WTC11 (cell line): ENCODE data around the gene RIPPLY2. TPM values are rescaled to one million over a fixed set of nuclear protein-coding genes. Genes with fewer than 3 reads are reported as not detected.

Experiments used
- ATAC-seq: fragments of 200-7000 bp; cut with Tn5 transposase; 2 replicates; pipeline ENCODE4 v1.10.0; 2021; ENCODE audit warnings: mild to moderate bottlenecking, moderate library complexity
- CTCF ChIA-PET: fragments of 300-600 bp; sonication (Branson Sonifier 250); formaldehyde crosslinking; loops from one replicate; lab custom pipeline; 2021; ENCODE audit warnings: antibody characterized with exemption; lab: Charles Lee
- POLR2A ChIA-PET: fragments of 350-600 bp; sonication (Branson Sonifier 250); formaldehyde crosslinking; loops from one replicate; lab custom pipeline; 2021; ENCODE audit warnings: antibody characterized with exemption; lab: Charles Lee
- DNase-seq: peaks from one replicate; pipeline ENCODE4 v3.0.0; 2021; ENCODE audit warnings: low spot score
- H3K27ac Mint-ChIP-seq: 2 replicates; pipeline ENCODE4 v1.8.0; 2021; ENCODE audit warnings: mixed read lengths
- H3K27me3 Mint-ChIP-seq: 2 replicates; pipeline ENCODE4 v1.8.0; 2021; ENCODE audit warnings: low read depth, mild to moderate bottlenecking, moderate library complexity, mixed read lengths
- H3K36me3 Mint-ChIP-seq: 2 replicates; pipeline ENCODE4 v1.8.0; 2021; ENCODE audit warnings: mixed read lengths
- H3K4me1 Mint-ChIP-seq: 2 replicates; pipeline ENCODE4 v1.8.0; 2022; ENCODE audit warnings: mixed read lengths
- H3K4me3 Mint-ChIP-seq: 2 replicates; pipeline ENCODE4 v1.8.0; 2021; ENCODE audit warnings: mild to moderate bottlenecking, moderate library complexity, mixed read lengths
- H3K9me3 Mint-ChIP-seq: 2 replicates; pipeline ENCODE4 v1.8.0; 2021; ENCODE audit warnings: mixed read lengths
- CREB1 ChIP-seq: sonication (generic); formaldehyde crosslinking; IDR thresholded peaks from 2 replicates; pipeline ENCODE4 v1.8.0; 2023; ENCODE audit warnings: mild to moderate bottlenecking, missing genetic modification reagents
- ESRRA ChIP-seq: sonication (generic); formaldehyde crosslinking; IDR thresholded peaks from 2 replicates; pipeline ENCODE4 v1.8.1; 2022; ENCODE audit warnings: mild to moderate bottlenecking, missing genetic modification reagents, borderline replicate concordance
- ETV6 ChIP-seq: sonication (generic); formaldehyde crosslinking; IDR thresholded peaks from 2 replicates; pipeline ENCODE4 v1.8.1; 2022; ENCODE audit warnings: mild to moderate bottlenecking, missing genetic modification reagents
- FOXJ3 ChIP-seq: sonication (generic); formaldehyde crosslinking; IDR thresholded peaks from 2 replicates; pipeline ENCODE4 v1.9.0; 2021; ENCODE audit warnings: missing genetic modification reagents, mild to moderate bottlenecking, borderline replicate concordance
- FOXP4 ChIP-seq: sonication (generic); formaldehyde crosslinking; IDR thresholded peaks from 2 replicates; pipeline ENCODE4 v1.8.0; 2022; ENCODE audit warnings: mild to moderate bottlenecking, missing genetic modification reagents
- GRHL2 ChIP-seq: fragments of 250-450 bp; sonication (Bioruptor Pico); IDR thresholded peaks from 2 replicates; pipeline ENCODE4 v1.8.0; 2022; ENCODE audit warnings: mild to moderate bottlenecking, moderate library complexity; ENCODE audit not compliant: insufficient replicate concordance, severe bottlenecking
- MYBL2 ChIP-seq: sonication (generic); formaldehyde crosslinking; IDR thresholded peaks from 2 replicates; pipeline ENCODE4 v1.8.1; 2023; ENCODE audit warnings: mild to moderate bottlenecking, moderate library complexity, missing genetic modification reagents
- NFE2L1 ChIP-seq: sonication (generic); formaldehyde crosslinking; IDR thresholded peaks from 2 replicates; pipeline ENCODE4 v1.8.1; 2023; ENCODE audit warnings: missing genetic modification reagents
- RELA ChIP-seq: sonication (generic); formaldehyde crosslinking; IDR thresholded peaks from 2 replicates; pipeline ENCODE4 v1.8.1; 2022; ENCODE audit warnings: missing genetic modification reagents, mild to moderate bottlenecking, borderline replicate concordance
- RORB ChIP-seq: fragments of 250-450 bp; sonication (Bioruptor Pico); IDR thresholded peaks from 2 replicates; pipeline ENCODE4 v1.9.0; 2021; ENCODE audit warnings: mild to moderate bottlenecking
- SP1 ChIP-seq: sonication (generic); formaldehyde crosslinking; conservative IDR thresholded peaks from 2 replicates; pipeline ENCODE4 v1.8.1; 2022; ENCODE audit warnings: missing genetic modification reagents
- TEAD1 ChIP-seq: sonication (generic); formaldehyde crosslinking; IDR thresholded peaks from 2 replicates; pipeline ENCODE4 v1.8.0; 2022; ENCODE audit warnings: mild to moderate bottlenecking, missing genetic modification reagents
- USF1 ChIP-seq: sonication (generic); formaldehyde crosslinking; IDR thresholded peaks from 2 replicates; pipeline ENCODE4 v1.8.0; 2022; ENCODE audit warnings: mild to moderate bottlenecking, missing genetic modification reagents
- ZMAT4 ChIP-seq: fragments of 250-450 bp; sonication (Bioruptor Pico); IDR thresholded peaks from 2 replicates; pipeline ENCODE4 v1.9.0; 2021; ENCODE audit warnings: mild to moderate bottlenecking
- ZNF138 ChIP-seq: sonication (generic); formaldehyde crosslinking; conservative IDR thresholded peaks from 2 replicates; pipeline ENCODE4 v1.8.1; 2022; ENCODE audit warnings: mild to moderate bottlenecking, moderate library complexity, missing genetic modification reagents
- ZNF219 ChIP-seq: sonication (generic); formaldehyde crosslinking; IDR thresholded peaks from 2 replicates; pipeline ENCODE4 v1.8.0; 2023; ENCODE audit warnings: missing genetic modification reagents, mild to moderate bottlenecking, borderline replicate concordance
- ZNF263 ChIP-seq: sonication (generic); formaldehyde crosslinking; IDR thresholded peaks from 2 replicates; pipeline ENCODE4 v1.8.1; 2022; ENCODE audit warnings: low read depth, mild to moderate bottlenecking, moderate library complexity, missing genetic modification reagents
- ZNF396 ChIP-seq: fragments of 250-450 bp; sonication (Bioruptor Pico); IDR thresholded peaks from 2 replicates; pipeline ENCODE4 v1.8.0; 2021; ENCODE audit warnings: mild to moderate bottlenecking, moderate library complexity, borderline replicate concordance
- ZNF671 ChIP-seq: fragments of 250-450 bp; sonication (Bioruptor Pico); IDR thresholded peaks from 2 replicates; pipeline ENCODE4 v1.8.0; 2021; ENCODE audit warnings: mild to moderate bottlenecking
- total RNA-seq: library from RNA; stranded (reverse); gene quantifications from 3 replicates; pipeline ENCODE4 v1.2.3, GENCODE V29; 2021
- TF ChIP-seq, protein P1 (sequence below): sonication (generic); formaldehyde crosslinking; IDR thresholded peaks from 2 replicates; pipeline ENCODE4 v1.8.1; 2023; ENCODE audit warnings: mild to moderate bottlenecking, missing genetic modification reagents, moderate library complexity
- TF ChIP-seq, protein P2 (sequence below): sonication (generic); formaldehyde crosslinking; IDR thresholded peaks from 2 replicates; pipeline ENCODE4 v1.8.0; 2023; ENCODE audit warnings: missing genetic modification reagents
- TF ChIP-seq, protein P3 (sequence below): sonication (generic); formaldehyde crosslinking; IDR thresholded peaks from 2 replicates; pipeline ENCODE4 v1.8.1; 2022; ENCODE audit warnings: low read depth, mild to moderate bottlenecking, moderate library complexity, missing genetic modification reagents, borderline replicate concordance

Gene RIPPLY2
- total RNA-seq, 1 experiment from 2014 or later = 0.66 TPM

DNA sequence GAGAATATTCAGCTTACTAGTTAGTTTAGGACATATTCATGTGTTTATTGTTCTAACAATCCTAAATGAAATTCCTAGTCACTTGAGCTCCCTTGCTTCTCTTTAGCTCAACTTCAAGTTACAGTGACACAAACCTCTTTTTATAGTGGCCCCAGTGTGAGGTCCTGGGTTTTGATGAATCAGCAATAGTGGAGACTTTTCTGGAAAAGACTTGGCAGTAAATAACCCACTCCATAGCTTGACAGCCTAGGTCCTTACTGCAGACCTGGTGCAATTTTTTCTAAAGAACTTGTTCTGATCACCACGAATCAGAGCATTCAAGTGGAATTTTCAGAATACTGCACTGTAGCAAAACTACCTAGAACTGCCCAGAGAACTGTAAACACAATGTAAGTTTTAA lies 6.9 kb upstream of the RIPPLY2 start:
- Mint-ChIP-seq H3K9me3 (peaks cover 12% of the 10 kb centered on the region), H3K27me3 (peaks cover 11% of the 10 kb centered on the region), H3K27ac (no peak overlapping the region), H3K4me3 (no peak overlapping the region), H3K36me3 (peaks cover 7% of the 10 kb centered on the region), H3K4me1 (peaks cover 8% of the 10 kb centered on the region)
- ATAC-seq (no peak), DNase-seq (no peak)
- POLR2A ChIA-PET = no interaction called here
- CTCF ChIA-PET = interaction anchor here (1.6 kb wide), 1 partner anchor 231 kb away, joined by 7 read pairs; no protein-coding TSS in a partner anchor
- TF ChIP-seq MYBL2 (CRISPR knock-in tag) = no peak
- TF ChIP-seq RELA = no peak
- no peak for TF ChIP-seq ZNF263 (CRISPR knock-in tag)
- TF ChIP-seq, protein P1, sequence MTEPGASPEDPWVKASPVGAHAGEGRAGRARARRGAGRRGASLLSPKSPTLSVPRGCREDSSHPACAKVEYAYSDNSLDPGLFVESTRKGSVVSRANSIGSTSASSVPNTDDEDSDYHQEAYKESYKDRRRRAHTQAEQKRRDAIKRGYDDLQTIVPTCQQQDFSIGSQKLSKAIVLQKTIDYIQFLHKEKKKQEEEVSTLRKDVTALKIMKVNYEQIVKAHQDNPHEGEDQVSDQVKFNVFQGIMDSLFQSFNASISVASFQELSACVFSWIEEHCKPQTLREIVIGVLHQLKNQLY = no peak
- TF ChIP-seq, protein P2, sequence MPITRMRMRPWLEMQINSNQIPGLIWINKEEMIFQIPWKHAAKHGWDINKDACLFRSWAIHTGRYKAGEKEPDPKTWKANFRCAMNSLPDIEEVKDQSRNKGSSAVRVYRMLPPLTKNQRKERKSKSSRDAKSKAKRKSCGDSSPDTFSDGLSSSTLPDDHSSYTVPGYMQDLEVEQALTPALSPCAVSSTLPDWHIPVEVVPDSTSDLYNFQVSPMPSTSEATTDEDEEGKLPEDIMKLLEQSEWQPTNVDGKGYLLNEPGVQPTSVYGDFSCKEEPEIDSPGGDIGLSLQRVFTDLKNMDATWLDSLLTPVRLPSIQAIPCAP (CRISPR knock-in tag) = no peak
- TF ChIP-seq ZMAT4 (CRISPR knock-in tag) = no peak
- TF ChIP-seq ZNF671 (CRISPR knock-in tag) = no peak
- TF ChIP-seq, protein P3, sequence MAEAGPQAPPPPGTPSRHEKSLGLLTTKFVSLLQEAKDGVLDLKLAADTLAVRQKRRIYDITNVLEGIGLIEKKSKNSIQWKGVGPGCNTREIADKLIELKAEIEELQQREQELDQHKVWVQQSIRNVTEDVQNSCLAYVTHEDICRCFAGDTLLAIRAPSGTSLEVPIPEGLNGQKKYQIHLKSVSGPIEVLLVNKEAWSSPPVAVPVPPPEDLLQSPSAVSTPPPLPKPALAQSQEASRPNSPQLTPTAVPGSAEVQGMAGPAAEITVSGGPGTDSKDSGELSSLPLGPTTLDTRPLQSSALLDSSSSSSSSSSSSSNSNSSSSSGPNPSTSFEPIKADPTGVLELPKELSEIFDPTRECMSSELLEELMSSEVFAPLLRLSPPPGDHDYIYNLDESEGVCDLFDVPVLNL (CRISPR knock-in tag) = no peak
- TF ChIP-seq ZNF396 (CRISPR knock-in tag) = no peak
- no peak for TF ChIP-seq ZNF219 (CRISPR knock-in tag)
- TF ChIP-seq ZNF138 (CRISPR knock-in tag) = no peak
- TF ChIP-seq TEAD1 (CRISPR knock-in tag) = no peak
- no peak for TF ChIP-seq FOXP4 (CRISPR knock-in tag)
- TF ChIP-seq RORB (CRISPR knock-in tag) = no peak

- peaks cover 8% of the 10 kb centered on the region for H3K4me1 Mint-ChIP-seq
- CTCF ChIA-PET = no interaction called here
Observed at GRCh38 chr6:83847179-83847578, 6.0 kb upstream of the RIPPLY2 start.

More at GRCh38 chr6:83847179-83847578, 6.0 kb upstream of the RIPPLY2 start:
- Mint-ChIP-seq H3K9me3 (peaks cover 5% of the 10 kb centered on the region), H3K27ac (no peak overlapping the region)
- no peak for TF ChIP-seq NFE2L1 (CRISPR knock-in tag)
- no peak for TF ChIP-seq FOXJ3 (CRISPR knock-in tag)
- no peak for TF ChIP-seq ESRRA (CRISPR knock-in tag)
- TF ChIP-seq GRHL2 (CRISPR knock-in tag) = no peak
- TF ChIP-seq USF1 (CRISPR knock-in tag) = no peak
- TF ChIP-seq ETV6 = no peak
- no peak for TF ChIP-seq MYBL2 (CRISPR knock-in tag)
- no peak for TF ChIP-seq ZNF219 (CRISPR knock-in tag)
- no peak for TF ChIP-seq SP1 (CRISPR knock-in tag)
- no peak for TF ChIP-seq CREB1
- TF ChIP-seq, all 79 proteins: peak for 0
- POLR2A ChIA-PET = no interaction called here
- DNase-seq (no peak), ATAC-seq (no peak)
- Mint-ChIP-seq H3K36me3 (0 out of 2 replicates have a peak, but pooled peaks cover under 1% of the 10 kb centered on the region), H3K4me3 (no peak overlapping the region), H3K27me3 (peaks cover 18% of the 10 kb centered on the region)
